Epithelial cell of esophagus (primary cell): Measurements from ENCODE around the gene KRTAP2-3.
"Not testable (repeated sequence)": the region's sequence is repeated elsewhere in the genome, so short reads cannot be mapped to it uniquely, and the experiment has no call there.

Experiments
- DNase-seq: peaks from one replicate; pipeline ENCODE4 v3.0.0; 2010; ENCODE audit warnings: low read depth
- H3K4me3 ChIP-seq: 2 replicates; pipeline ENCODE4 v1.5.1; 2011; ENCODE audit warnings: mild to moderate bottlenecking, low read length, control low read depth
- CTCF ChIP-seq: IDR thresholded peaks from 2 replicates; pipeline ENCODE4 v1.5.1; 2011; ENCODE audit warnings: low read depth, mild to moderate bottlenecking, low read length, control low read depth, inconsistent platforms; ENCODE audit not compliant: insufficient read depth; ENCODE audit errors: missing control alignments

KRTAP2-3 gene

GRCh38 chr17:41052566-41052965, 7.3 kb downstream of the KRTAP2-3 start:
- TF ChIP-seq CTCF: no peak

GRCh38 chr17:41049110-41049509, 10.8 kb downstream of the KRTAP2-3 start:
- peak; percentile 36 for DNase-seq
- no peak overlapping the region for H3K4me3 ChIP-seq
- TF ChIP-seq CTCF: no peak

More at GRCh38 chr17:41052566-41052965, 7.3 kb downstream of the KRTAP2-3 start:
- no peak for DNase-seq
- H3K4me3 ChIP-seq: no peak overlapping the region

- peak; percentile 53 for DNase-seq
- no peak overlapping the region for H3K4me3 ChIP-seq
- no peak for TF ChIP-seq CTCF
Observed at GRCh38 chr17:41048441-41048840, 11.5 kb downstream of the KRTAP2-3 start.

- not testable (repeated sequence) for DNase-seq, H3K4me3 ChIP-seq
Observed at GRCh38 chr17:41046735-41047465, 13.0 kb downstream of the KRTAP2-3 start, which contains the start of gene KRTAP2-1. KRTAP2-1 (minus strand) TSS chr17:41047316; CDS start chr17:41047267, 49 bp downstream.

GRCh38 chr17:41042953-41043352, 17.0 kb downstream of the KRTAP2-3 start:
- no peak for TF ChIP-seq CTCF
- H3K4me3 ChIP-seq: no peak overlapping the region
- DNase-seq: no peak

GRCh38 chr17:41040783-41041571, 18.9 kb downstream of the KRTAP2-3 start, which contains the start of gene KRTAP1-1:
KRTAP1-1 (minus strand) TSS chr17:41041450; CDS start chr17:41041397, 53 bp downstream.
- not testable (repeated sequence) for DNase-seq, H3K4me3 ChIP-seq

- TF ChIP-seq CTCF: no peak
- H3K4me3 ChIP-seq: no peak overlapping the region
Observed at GRCh38 chr17:41037853-41038350, 22.0 kb downstream of the KRTAP2-3 start.

GRCh38 chr17:41034346-41034935, 25.5 kb downstream of the KRTAP2-3 start, which contains the start of gene KRTAP1-3:
KRTAP1-3 (minus strand) TSS chr17:41034874; CDS start chr17:41034821, 53 bp downstream.
- H3K4me3 ChIP-seq, DNase-seq: not testable (repeated sequence)

More at GRCh38 chr17:41037853-41038350, 22.0 kb downstream of the KRTAP2-3 start:
- no peak for DNase-seq
